HuH-7.5 (cell line): ENCODE results near the gene TMEM107.
A peak's percentile ranks its signal among the peaks of the same experiment; 100 is the strongest.

Source experiments
- DNase-seq: peaks from one replicate; pipeline ENCODE4 v3.0.0; 2011; ENCODE audit warnings: low spot score

TMEM107 gene

DNA sequence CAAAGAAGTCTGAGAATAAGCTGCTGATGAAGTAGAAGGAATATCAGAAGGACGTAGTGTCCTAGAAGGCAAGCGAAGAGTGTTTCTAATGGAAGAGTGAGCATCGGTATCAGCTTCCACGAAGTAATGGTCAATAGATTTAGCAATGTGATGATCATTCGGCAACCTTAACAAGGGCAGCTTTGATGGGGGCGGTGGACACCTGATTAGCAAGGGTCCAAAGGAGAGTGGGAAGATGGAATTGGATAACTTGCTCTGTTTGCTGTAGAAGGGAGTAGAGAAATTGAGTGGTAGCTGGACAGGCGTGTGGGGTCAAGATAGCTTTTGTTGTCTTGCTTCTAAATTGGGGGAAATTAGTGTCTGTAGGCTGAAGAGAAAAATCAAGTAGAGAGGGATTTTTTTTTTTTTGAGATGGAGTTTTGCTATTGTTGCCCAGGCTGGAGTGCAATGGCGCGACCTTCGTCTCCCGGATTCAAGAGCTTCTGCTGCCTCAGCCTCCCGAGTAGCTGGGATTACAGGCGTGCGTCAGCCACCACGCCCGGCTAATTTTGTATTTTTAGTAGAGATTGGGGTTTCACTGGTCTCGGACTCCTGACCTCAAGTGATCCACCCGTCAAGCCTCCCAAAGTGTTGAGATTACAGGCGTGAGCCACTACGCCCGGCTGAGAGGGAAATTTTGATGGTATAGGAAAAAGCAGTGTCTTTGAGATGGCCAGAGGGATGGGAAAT is 38.4 kb downstream of the TMEM107 start:
- DNase-seq: no peak

DNA sequence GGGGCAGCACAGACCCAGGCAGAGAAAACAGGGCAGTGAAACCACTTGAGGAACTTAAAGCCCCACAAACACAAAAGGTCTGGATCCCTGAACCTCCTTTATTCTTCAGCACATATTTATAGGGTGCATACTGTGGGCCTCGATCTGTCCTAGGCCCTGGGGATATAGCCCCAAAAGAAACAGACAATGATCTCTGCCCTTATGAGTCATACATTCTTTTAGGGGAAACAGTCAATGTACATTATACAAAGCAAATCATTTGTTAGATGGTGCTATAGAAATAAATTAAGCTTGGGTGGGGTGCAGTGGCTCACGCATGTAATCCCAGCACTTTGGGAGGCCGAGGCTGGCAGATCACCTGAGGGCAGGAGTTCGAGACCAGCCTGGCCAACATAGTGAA is 42.2 kb downstream of the TMEM107 start:
- DNase-seq: no peak

DNA sequence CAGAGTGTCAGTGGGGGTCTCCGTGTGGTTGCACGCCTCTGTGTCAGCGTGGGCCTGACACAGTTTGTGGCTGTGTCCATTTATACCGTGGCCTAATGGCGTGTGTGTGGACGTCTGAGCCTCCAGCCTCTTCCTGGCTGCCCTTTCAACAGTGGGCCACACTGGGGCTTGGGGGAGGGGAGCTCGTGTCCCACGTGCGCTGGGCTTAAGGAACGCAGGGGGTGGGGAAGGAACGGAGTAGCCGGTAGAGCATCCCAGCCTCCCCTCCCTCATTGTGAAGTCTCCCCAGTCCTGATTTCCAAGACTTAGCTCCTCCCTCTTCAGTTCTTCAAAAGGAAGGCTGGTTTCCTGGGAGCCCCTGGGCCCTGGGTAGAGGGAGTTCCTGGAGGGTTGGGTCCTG is 42.8 kb downstream of the TMEM107 start:
- DNase-seq: no peak

DNA sequence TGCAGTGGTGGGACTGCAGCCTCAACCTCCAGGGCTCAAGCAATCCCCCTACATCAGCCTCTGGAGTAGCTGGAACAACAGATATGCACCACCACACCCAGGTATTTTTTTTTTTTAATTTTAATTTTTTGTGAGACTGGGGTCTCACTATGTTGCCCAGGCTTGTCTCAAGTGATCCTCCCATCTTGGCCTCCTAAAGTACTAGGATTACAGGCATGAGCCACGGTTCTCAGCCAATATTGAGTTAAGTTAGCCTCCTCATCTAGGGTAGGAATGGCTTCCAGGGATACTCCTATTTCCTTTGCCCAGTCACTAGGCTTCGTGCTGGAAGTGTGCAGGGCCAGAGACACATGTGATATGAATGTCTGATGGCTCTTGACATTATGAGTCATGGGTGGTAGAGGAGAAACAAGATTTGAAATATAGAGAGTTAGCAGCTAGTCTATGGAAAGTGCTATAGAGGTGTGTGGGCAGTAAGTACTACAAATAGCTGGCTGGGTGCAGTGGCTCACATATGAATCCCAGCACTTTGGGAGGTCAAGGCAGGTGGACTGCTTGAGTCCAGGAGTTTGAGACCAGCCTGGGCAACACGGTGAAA is 44.2 kb downstream of the TMEM107 start:
- no peak for DNase-seq

DNA sequence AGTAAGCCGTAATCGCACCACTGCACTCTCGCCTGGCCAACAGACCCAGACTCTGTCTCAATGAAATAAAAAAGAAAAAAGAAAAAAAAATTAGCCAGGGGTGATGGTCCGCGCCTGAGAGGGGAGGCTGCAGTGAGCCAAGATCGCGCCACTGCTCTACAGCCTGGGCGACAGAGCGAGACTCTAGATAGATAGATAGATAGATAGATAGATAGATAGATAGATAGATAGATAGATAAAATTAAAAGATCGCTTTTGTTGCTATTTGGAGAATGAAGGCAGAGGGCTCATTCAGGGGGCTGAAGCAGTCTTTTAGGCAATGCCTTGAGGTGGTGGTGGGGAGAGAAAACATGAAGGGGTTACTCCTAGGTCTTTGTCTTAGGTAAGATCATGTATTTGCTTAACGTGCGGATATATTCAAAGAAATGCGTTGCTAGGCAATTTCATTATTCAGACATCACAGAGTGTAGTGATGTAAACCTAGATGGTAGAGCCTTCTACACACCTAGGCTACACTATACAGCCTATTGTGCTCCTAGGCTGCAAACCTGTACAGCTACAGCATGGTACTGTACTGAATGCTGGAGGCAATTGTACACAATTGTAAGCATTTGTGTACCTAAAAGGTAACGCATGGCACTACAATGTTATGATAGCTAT is 47.9 kb downstream of the TMEM107 start:
- DNase-seq: no peak

DNA sequence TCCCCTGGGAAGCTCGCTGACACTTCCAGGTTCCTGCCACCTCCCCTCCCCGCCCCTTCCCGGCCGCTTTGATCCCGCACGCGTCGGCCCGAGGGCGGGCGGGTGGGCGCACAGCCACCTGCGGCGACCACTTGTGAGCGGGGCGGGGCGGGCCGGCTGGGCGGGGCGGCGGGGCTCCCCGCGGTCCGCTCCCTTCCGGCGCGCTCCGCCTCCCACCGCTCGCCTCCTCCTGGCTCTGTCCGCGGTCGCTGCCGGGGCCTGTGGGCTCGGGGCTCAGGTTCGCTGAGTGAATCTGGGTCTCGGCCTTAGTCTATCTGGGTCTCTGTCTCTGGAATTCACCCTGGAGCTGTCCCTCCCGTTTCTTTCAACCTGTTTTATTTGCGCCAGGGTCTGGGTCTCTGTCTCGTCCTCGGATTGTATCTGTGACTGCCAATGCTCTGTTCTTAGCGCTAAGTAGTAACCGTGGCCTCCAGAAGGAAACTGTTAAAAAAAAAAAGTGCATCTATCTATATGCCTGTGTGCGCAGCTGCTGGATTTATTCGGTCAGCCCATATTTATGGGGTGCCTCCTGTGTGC is 49.6 kb downstream of the TMEM107 start:
- DNase-seq: peak; percentile 61

DNA sequence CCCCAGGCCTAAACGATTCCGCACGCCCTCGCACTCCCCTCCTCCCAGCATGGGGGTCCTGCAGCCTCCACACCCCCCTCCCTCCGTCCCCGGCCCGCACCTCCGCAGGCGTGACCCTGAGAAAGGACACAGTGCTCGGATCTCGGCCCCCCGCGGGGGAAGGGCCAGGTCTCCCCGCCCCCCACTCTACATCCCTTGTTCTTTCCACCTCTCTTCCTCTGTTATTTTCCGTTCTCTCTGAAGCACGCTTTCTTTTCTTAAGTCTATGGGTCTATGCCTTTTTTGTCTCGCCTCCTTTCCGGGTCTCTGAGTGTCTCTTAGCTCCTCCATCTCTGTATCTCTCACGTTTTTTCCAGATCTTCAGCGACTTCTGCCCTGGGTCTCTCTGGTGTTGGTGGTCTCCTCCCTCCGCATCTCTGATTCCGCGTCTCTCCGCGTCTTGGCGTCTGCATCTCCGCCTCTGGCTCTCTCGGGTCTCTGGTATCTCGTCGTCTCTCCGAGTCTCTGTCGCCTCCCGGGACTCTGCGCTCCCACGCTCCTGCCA is 50.2 kb downstream of the TMEM107 start:
- no peak for DNase-seq

DNA sequence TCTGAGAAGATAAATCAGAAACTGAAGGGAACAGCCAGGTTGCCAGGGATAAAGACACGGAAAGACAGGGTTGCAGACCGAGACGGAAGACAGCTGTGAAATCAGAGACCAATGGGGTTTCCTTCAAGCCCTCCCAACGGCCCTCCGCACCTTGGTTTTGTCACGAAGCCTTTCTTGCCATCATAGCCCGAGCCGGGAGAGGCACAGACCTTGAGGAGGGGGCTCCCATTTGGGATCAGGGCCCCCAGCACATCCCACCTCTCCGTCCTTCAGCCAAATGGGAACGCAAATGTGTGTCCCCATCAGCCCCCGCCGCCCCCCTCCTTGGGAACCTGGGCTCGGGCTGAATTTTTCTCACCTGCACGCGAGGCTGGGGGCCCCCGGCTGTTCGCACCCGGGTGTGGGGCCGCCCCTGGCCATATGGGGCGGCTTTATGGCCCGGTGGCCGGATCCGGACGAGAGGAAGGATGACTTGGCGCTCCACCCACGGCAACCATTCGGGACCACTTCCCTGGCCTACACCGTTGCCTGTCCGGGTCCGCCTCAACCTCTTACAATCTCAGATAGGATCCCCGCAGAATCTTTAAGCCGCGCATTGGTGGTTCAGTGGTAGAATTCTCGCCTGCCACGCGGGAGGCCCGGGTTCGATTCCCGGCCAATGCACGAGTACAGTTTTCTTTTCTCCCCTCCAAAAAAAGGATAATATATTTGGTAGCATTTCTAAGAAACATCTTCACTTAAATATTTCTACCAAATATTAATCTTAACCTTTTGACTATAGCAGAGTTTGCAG is 50.8 kb downstream of the TMEM107 start:
- DNase-seq: peak; percentile 74

DNA sequence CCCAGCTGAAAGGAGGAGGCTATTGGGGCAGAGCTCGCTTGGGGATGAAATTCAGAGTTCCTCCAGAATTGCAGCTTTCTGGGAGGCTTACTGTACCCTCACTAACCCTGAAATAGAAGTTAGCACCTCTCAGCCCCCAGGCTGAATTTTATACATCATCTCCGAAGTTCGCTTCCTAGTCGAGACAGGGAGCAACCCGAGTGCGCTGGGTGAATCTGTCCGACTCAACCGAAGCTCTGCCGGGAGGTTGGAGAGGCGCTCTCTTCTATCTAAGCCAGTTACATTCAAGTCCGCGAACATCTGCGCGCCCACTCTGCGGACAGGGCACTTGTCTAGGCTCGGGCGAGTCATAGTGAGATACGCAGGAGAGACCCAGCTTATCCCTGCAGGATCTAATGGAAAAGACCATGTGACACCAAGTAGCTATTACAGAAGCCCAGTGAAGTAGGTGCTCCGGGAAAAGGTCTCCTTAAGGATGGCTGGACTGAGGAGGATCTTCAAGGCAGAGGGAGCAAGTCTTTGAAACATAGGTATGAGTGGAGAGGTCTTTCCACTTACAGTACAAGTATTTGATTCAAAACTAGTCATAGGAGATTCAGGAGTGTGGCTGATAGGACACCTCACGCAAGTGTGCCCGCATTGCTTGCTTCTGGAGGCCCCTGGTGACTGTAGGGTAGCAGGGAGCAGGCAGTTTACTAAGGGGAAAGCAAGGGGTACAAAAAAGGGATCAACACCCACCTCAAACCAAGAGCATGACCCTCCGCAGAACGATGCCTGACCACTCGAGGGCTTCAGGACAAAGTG is 51.6 kb downstream of the TMEM107 start:
- DNase-seq: no peak

DNA sequence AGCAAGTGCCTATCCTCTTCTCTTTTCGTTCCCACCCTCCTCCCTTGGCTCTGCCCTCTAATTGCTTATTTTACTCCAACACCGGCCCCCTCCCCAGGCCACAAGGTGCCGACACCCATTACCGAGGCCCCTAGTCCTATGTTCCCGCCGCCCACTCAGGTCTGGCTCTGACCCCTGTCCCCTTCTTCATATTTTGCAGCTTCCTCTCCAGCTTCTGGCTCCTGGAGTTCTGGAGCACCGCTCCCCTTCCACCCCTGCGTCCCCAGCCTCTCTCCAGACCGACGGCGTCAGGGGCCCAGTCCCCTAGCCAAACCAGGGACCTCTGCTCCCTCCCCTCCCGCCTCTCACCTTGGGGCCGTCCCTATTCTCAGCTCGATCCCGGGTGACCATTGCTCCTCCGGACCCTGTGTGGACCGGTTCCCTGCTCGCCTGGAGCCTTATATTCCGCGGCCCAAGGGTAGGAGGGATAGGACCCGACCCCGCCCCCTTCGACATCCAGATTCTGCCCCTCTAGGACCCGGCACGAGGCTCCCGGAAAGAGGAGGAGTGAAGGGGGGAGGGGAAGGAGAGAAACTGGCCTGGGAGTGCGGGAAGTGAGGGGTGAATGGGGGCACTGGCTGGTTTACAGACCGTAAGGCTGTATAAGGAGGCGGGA is 52.4 kb downstream of the TMEM107 start, which contains the start of gene HES7:
TSS of gene HES7 (minus strand) at position 412 of the 655 bp plus-strand sequence. CDS start at position 390, 22 bp downstream.
- DNase-seq: peak; percentile 45

DNA sequence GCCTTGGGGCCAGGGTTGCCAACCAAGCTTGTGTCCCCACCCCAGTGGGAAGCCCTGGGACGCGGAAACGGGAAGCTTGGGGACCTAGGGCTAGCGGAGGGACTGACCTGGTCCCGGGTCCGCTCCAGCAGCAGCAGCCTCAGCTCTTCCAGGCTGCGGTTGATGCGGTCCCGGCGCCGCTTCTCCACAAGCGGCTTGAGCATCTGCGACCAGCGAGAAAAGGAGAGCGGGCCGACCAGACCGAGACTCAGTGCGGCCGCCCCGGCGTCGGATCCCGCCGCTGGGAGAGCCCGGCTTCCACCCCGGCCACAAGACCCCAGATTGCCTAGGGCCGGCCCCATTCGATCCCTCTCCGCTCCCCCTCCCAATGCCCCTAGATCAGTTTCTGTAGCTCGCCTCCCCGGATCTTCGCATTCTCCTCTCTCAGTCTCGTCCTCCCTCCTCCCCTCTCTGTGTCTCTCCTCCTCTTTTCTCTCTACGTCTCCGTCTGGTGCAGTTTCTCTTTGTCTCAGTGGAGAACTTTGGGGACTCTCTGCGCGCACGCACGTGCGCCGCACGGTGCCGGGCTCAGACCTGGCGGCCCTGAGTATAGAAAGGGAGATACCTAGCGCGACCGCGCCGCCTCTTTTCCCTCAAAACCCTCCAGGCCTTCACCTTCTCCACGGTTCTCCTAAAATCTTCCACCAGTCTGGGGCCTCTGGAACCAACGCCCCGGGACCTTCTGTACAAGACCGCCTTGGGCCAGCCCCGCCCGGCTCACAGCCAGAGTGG is 53.1 kb downstream of the TMEM107 start:
- no peak for DNase-seq
